Measurements from ENCODE around the gene ESF1.

Gene ESF1, protein sequence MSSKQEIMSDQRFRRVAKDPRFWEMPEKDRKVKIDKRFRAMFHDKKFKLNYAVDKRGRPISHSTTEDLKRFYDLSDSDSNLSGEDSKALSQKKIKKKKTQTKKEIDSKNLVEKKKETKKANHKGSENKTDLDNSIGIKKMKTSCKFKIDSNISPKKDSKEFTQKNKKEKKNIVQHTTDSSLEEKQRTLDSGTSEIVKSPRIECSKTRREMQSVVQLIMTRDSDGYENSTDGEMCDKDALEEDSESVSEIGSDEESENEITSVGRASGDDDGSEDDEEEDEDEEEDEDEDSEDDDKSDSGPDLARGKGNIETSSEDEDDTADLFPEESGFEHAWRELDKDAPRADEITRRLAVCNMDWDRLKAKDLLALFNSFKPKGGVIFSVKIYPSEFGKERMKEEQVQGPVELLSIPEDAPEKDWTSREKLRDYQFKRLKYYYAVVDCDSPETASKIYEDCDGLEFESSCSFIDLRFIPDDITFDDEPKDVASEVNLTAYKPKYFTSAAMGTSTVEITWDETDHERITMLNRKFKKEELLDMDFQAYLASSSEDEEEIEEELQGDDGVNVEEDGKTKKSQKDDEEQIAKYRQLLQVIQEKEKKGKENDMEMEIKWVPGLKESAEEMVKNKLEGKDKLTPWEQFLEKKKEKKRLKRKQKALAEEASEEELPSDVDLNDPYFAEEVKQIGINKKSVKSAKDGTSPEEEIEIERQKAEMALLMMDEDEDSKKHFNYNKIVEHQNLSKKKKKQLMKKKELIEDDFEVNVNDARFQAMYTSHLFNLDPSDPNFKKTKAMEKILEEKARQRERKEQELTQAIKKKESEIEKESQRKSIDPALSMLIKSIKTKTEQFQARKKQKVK

DNA sequence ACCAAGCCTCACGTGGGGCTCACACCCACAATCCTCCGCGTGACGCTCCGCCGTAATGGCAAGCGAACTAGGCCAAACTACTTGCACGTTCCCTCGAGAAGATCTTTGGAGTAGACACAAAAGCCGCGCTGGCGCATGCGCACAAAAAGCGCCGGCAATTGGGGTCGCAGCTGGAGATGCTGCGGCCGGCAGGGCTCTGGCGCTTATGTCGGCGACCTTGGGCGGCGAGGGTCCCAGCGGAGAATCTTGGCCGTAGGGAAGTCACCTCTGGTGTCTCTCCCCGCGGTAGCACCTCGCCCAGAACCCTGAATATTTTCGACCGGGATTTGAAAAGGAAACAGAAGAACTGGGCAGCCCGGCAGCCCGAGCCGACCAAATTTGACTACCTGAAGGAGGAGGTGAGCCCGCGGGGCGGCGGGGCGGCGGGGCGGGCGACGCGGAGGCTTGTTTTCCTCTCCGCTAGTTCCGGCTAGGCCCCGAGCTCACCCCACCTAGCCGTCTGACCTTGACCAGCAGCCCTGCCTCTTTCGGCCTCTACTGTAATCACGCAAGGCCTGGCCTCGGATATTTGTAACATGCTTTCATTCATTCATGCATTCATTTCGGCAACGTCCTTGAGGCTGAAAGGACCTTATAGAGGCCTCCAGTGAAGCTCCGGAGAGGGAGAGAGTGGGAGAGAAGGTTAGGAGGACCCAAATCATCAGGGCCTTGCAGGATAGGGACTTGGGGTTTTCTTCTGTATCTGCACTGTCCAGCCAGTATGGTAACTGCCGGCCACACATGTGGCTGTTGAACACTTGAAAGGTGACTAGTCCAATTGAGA is at the start of gene ESF1, which contains the start of gene NDUFAF5:
TSS of gene ESF1 (minus strand) at position 27 of the 823 bp plus-strand sequence. CDS start 1,779 bp downstream, outside the sequence.
TSS of gene NDUFAF5 (plus strand) at position 136 of the 823 bp plus-strand sequence. CDS start at position 177, 41 bp downstream.
- peak; percentile 99 for DNase-seq (ENCODE audit: low spot score)

DNA sequence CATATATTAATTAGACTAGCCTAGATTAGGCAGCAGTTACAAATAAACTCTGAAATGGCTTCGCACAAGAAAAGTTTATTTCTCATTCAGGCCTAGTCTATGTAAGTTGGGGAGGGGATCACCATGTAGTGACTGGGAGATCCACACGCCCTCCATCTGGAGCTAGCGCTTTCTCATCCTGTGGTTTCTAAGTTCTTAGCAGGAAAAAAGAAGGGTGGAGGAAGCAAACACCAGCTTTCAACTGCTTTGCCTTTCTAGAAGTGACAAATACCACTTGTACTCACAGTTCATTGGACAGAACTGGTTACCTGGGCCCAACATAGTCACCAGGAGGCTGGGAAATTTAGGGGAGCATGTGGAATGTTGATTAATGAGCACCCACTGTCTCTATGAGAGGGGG is 46.8 kb upstream of the ESF1 start:
- DNase-seq (ENCODE audit: low spot score): no peak

DNA sequence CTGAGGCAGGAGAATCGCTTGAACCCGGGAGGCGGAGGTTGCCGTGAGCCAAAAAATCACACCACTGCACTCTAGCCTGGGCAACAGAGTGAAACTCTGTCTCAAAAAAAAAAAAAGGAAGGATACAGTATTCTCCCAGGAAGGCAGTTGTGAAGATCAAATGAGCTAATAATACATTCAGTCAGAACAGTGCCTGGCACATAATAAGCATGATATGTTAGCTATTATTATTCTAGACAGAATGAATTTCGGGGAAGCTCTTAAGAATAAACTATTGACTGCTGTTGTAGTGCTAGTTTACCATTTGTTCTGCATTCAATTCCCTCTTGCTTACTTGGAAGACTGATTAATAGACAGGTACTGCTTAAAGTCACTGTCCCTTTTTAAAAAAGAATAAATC is 40.7 kb upstream of the ESF1 start:
- no peak for DNase-seq (ENCODE audit: low spot score)

DNA sequence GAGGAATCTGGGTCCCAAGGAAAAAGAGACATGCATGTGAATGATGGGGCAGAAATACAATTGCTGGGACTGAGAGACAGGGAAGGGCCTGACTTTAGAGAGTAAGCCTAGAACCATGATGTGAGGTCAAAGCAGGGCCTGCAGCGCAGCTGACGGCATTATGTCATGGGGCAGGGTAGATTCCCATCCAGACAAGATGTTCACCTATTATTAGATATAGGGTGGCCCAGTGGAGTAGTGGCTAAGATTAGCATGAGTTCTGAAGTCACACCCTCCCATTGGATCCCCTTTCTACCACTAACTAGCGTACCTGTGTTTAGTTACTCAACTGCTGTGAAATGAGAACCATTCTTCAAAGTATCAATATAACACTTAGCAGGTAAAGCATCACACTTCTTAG is 39.7 kb upstream of the ESF1 start:
- DNase-seq (ENCODE audit: low spot score): no peak

DNA sequence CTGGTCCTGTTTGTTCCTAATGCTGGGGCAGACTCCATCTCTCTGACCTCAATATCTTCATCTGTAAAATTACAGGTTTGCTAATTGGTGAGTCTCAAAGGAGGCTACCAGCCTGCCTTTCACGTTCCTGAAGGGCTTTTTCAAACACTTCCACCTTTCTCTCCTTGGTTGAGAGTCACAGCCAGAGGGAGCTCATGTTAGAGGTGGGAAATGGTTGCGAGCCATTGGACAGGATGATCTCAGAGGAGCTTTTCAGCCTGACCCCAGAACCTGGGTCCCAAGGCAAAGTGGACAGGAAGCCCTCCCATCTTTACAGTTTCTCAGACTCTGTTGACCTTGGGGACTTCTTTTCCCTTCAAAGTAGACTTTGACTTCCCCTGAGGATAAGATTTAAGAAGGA is 37.7 kb upstream of the ESF1 start:
- no peak for DNase-seq (ENCODE audit: low spot score)

DNA sequence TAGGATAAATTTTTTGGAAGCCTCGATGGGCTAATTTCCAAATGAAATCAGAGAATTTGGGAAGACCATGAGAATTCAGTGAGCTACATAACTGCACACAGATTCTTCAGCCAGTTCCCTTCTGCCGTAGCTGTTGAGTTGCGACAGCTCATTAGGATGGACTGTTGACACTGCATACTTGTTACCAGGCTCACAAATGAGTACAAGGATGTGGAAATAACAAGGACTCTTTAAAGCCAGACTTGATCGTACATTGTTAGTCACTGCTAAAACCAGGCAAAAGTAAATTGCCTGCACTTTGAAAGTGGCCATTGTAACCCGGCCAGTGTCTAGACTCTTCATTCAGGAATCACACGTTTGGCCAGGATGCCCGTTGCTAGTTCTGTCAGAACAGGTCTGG is 37.2 kb upstream of the ESF1 start:
- DNase-seq (ENCODE audit: low spot score): no peak

DNA sequence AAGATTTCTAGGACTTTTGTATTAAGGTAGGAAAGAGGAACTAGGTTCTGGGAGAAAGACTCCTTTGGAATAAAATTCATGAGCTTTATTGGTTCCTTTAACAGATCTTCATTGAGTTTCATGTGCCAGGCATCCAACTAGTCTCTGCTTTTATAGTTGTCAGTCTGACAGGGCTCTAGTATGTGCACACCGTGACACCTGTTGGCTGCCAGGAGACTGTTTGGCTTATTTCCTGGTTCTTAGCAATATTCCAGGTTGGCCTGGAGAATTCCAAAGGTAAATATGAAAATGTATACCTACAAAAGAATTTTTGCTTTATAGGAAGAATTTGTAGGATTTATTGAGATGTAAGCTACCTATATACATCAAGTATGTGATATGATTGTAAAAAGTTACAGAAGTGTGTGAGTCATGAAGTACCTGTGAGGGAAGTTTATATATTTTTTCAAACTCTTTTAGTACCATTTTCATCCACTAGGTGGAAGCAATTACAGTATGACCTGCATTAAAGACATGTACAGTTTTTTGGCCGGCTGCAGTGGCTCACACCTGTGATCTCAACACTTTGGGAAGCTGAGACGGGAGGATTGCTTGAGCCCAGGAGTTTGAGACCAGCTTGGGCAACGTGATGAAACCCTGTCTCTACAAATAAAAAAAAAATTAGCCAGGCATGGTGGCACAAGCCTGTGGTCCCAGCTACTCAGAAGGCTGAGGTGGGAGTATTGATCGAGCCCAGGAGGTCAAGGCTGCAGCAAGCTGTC is 35.3 kb upstream of the ESF1 start:
- DNase-seq (ENCODE audit: low spot score): peak; percentile 76

DNA sequence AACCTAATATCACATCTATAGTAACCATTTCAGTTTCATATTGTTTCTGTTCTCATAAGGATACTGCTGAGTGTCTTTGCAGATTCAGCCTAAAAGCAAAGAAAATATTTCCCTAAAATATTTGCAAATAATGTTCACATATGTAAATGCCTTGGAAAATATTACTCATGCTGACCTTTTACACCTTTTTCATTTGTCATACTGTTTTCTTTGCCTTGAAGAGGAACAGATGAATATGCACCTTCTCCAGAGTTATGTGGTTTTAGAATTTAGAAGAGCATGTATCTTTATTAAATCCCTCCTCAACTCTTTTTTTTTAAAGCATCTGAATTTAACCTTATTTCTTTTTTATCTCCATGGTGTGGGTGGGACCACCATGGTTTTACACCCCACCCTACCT is 32.6 kb upstream of the ESF1 start:
- DNase-seq (ENCODE audit: low spot score): no peak

DNA sequence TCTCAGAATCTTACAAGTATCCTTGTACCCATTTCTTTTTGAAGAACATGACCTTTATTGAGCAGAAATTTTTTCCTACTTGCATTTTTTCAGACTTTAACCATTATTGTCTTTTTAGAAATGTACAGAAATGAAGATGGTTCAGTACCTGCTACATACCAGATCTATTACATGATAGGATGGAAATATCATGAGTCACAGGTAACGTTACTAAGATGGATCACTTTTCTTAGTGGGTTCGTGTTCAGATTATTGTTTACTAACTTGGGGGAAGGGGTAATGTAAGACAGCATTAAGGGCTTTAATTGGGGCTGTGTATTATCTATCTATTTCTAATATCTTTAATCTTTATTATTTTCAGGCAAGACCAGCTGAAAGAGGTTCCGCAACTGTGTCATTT is 32.0 kb upstream of the ESF1 start:
- no peak for DNase-seq (ENCODE audit: low spot score)

DNA sequence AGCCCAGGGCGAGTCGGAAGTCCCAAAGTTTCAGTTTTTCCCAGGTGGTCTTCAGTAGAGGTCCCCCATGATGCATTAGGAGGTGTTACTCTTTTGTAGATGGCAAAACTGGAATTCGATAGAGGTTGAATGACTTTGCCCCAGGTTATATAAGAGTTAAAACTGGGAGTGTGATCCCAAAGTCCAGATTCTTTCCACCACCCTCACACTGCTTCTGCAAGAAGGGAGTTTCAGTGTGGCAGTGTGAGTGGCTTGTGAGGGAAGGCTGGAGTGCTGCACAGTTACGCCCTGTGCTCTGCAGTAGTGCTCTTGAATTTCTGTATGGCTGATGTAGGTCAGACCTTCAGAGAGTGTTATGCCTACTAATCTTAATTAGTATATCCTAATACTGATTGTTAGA is 30.0 kb upstream of the ESF1 start:
- DNase-seq (ENCODE audit: low spot score): no peak

DNA sequence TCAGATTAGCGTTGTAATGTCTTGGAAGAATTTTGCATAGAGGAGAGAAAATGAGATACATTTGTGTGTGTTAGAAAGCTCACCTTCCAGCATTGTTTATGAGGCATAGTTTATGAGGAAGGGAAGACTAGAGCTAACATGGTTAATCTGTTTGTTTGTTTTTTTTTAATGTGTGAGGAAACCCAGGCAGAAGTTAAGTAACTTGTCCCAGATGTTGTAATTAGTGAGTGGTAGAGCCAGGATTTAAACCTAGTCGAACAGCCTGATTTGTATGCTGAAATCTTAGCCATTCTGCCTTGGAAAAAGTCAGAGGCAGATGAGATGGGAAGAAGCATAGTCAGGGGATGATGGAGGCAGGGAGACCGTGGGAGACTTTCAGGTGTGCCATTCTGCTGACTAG is 29.2 kb upstream of the ESF1 start:
- DNase-seq (ENCODE audit: low spot score): no peak

DNA sequence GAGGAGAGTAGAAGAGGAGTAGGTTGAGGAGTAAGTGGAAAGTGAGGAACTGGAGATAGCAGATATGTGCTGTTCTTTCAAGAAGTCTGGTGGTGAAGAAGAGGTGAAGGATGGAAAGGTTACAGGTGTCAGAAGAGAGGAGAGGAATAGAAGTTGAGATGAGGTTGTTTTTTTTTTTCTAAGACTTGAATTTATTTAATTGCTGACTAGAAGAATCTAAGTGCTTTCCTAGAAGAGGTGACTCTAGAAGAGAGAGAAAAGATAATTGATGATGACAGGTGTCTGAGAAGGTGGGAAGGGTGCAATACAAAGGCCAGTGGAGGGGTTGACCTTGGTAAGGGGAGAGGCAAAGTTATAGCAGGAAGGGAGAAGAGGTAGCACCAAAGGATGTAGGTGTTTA is 25.7 kb upstream of the ESF1 start:
- DNase-seq (ENCODE audit: low spot score): no peak

DNA sequence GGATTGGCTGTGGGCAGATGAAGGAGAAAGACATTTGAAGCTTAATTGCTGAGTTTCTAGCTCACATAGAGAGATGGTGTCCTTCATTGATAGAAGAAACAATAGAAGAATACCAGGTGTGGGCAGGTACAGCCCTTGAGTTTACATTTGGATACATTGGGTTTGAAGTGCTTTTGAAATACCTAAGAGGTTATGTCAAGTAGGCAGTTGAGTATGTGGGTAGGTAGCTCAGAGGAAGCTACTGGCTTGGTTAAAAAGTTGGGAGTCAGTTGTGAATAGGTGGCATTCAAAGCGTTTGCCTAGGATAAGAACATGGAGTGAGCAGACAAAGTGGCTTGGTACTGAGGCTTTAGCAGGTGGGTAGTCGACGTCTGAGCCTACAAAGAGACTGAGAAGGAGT is 25.1 kb upstream of the ESF1 start:
- no peak for DNase-seq (ENCODE audit: low spot score)

DNA sequence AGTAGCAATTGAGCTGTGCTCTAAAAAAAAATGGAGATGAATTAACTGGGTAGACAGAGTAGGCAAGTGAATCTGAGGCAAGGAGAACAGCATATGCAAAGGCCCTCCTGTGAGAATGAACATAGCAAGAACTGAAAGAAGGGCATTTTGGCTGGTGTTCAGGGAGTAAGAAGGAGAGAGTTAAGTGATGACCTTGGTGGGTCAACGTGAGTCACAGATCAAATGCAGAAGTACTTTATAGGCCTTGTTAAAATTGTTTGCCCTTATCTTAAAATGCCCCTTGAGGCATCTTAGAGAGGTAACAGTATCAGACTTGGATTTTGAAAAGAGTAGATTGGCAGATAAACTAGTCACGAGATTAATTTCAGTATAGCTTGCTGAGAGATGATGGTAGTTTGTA is 24.7 kb upstream of the ESF1 start:
- no peak for DNase-seq (ENCODE audit: low spot score)

DNA sequence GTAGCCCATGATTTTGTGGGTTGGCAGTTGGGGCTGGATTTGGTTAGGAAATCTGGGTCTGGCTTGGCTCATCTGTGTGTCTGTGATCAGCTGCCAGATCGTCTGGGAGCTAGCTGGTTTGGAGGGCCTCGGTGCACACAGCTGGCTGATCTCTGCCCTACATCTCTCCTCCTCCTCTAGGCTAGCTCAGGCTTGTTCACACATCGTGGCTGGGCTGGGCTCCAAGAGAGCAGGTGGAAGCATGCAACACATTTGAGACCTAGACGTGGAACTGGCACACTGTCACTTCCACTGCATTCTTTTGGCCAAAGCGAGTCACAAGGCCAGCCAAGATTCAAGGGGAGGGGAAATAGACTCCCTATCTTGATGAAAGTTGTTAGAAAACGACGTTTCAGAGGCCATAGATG is 16.0 kb upstream of the ESF1 start:
- DNase-seq (ENCODE audit: low spot score): no peak

DNA sequence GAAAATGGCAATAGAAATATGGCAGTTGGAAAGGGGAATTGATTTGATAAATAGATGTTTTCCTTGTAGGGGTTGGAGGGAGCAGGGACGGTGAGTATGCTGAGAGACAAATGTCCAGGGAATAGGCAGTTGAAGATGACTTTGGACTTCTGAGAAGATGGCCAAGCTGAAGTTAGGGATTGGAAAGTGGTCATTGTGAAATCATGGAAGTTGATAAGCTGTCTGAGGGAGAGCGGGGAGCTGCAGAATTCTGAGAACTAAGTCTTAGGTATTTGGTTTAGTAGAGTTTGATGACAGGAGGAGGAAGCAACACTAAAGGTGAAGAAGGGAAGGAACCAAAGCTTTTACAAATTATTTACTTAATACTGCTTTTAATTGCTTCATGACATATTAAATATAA is 15.3 kb upstream of the ESF1 start:
- no peak for DNase-seq (ENCODE audit: low spot score)

DNA sequence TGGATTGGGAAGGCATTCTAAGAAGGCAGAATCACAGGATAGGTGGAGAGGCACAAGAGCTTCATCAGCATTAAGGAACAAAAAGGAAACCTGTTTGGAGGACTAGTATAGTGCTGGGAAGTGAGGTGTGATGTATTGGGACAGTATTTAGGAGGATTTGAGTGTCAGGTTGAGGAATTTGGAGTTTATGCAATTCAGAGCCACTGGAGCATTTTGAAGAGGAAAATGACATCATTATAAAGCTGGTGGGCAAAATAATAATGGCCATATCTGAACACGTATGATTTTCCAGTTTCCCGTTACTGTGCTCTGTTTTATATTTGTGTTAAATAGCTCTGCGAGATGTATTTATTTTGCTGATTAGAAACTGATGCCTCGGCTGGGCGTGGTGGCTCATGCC is 14.3 kb upstream of the ESF1 start:
- DNase-seq (ENCODE audit: low spot score): no peak

DNA sequence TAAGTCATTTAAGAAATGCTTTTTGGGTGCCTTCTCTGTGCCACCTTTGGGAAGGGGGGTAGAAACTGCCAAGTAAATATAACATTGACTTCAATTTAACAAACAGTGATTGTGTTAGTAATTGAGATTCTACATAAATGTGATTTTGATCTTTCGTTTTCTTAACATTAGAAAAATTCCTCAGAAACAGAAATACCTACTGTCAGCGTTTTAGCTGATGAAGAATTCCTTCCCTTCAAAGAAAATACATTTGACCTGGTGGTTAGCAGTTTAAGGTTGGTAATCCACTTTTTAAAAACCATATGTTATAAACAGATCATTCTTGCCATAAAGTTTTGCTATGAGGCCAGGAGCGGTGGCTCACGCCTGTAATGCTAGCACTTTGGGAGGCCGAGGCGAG is 9.9 kb upstream of the ESF1 start:
- no peak for DNase-seq (ENCODE audit: low spot score)

DNA sequence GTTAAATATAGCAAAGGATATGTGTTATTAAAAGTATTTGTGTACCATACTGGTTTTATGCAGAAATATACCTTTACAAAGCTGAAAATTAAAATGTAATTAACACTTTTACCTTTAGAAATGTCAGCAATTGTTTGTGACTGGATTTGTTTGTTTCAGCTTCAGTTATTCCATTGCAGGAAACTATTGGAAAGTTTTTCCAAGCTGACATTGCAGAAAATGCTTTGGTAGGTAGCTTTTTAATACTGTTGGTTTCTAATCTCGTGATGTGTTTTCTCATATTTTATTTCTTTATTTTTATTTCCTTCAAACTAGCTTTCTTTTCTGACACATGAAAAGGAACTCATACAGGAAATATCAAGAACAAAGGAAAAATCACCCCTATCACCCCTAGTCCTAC is 8.3 kb upstream of the ESF1 start:
- no peak for DNase-seq (ENCODE audit: low spot score)

DNA sequence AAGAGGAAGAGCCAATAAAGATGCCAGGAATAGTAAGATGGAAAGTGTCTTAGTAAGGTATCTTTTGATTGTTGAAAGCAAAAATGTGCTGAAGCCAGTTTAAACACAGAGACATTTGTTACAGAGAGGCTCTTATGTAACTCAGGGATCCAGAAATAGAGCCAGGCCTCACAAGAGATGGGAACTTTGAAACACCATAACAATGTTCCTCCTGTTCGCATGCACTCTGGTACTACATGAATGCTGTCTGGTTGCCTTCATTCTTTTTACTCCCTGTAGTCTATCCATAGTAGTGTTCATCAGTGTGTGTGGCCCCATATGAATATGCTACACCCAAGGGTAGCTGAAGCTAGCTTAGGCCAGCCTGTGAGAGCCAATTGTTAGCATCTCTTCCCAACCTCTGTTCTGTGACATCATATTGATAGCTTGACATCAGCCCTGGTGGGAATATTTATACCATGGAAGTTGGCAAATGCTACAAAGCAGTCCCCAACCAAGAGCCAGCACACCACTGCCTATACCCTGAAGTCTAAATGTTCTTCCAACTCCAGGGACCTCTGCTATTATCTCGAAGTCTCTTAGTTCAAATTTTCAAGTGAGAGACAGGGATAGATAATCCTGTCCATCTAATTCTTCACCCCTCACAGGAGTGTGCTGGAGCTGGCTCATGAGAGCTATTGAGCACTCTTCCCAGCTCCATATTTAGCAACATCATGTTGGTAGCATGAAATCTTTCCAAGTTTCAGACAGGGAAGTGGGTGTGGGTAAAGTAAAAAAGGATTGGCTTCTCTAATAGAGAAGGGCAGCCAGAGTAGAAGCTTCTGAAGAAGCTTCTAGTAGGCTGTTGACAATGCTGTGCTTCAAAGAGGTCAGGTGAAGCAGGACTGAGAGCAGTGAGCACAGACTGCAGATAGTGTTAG is 7.1 kb upstream of the ESF1 start:
- DNase-seq (ENCODE audit: low spot score): no peak

DNA sequence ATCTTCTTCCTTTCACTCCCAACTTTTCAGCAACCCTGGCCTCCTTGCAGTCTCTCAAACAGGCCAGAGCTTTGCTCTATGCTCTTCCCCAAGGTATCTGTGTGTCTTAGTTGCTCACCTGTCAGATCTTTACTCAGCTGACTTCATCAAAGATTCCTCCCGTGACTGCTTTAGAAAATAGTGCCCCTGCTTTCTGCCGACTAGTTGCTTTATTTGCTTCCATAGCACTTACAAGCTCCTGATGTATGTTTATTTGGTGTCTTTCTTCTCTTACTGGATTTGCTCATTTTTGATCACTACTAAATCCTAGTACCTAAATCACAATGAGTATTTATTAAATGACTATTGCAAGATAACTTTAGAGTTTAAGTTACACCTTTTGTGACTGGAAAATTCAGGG is 6.0 kb upstream of the ESF1 start:
- no peak for DNase-seq (ENCODE audit: low spot score)
